ENCODE results near the gene GALNT1.

Gene GALNT1

GRCh38 chr18:35672897-35673296 lies 91.4 kb downstream of the GALNT1 start:
- no peak for DNase-seq (ENCODE audit: low read depth in 2 of 2)

- DNase-seq (ENCODE audit: low read depth in 2 of 2): no peak
Observed at GRCh38 chr18:35673682-35674081, 92.1 kb downstream of the GALNT1 start.

GRCh38 chr18:35680139-35680551 lies 98.6 kb downstream of the GALNT1 start:
- no peak for DNase-seq (ENCODE audit: low read depth in 2 of 2)

GRCh38 chr18:35682281-35682867 lies 100.8 kb downstream of the GALNT1 start:
- DNase-seq (ENCODE audit: low read depth in 2 of 2): no peak

GRCh38 chr18:35683021-35683420 lies 101.5 kb downstream of the GALNT1 start:
- DNase-seq (ENCODE audit: low read depth in 2 of 2): no peak

GRCh38 chr18:35688757-35689156 lies 107.2 kb downstream of the GALNT1 start:
- DNase-seq (ENCODE audit: low read depth in 2 of 2): no peak

GRCh38 chr18:35689728-35690127 lies 108.2 kb downstream of the GALNT1 start:
- no peak for DNase-seq (ENCODE audit: low read depth in 2 of 2)

GRCh38 chr18:35691625-35692024 lies 110.1 kb downstream of the GALNT1 start:
- DNase-seq (ENCODE audit: low read depth in 2 of 2): no peak

- DNase-seq (ENCODE audit: low read depth in 2 of 2): no peak
Observed at GRCh38 chr18:35692866-35693265, 111.3 kb downstream of the GALNT1 start.

- no peak for DNase-seq (ENCODE audit: low read depth in 2 of 2)
Observed at GRCh38 chr18:35693829-35694228, 112.3 kb downstream of the GALNT1 start.

GRCh38 chr18:35694808-35695207 lies 113.3 kb downstream of the GALNT1 start:
- no peak for DNase-seq (ENCODE audit: low read depth in 2 of 2)

- no peak for DNase-seq (ENCODE audit: low read depth in 2 of 2)
Observed at GRCh38 chr18:35695384-35695783, 113.8 kb downstream of the GALNT1 start.

GRCh38 chr18:35695803-35696202 lies 114.3 kb downstream of the GALNT1 start:
- DNase-seq (ENCODE audit: low read depth in 2 of 2): no peak

- DNase-seq (ENCODE audit: low read depth in 2 of 2): no peak
Observed at GRCh38 chr18:35696307-35696706, 114.8 kb downstream of the GALNT1 start.

- DNase-seq (ENCODE audit: low read depth in 2 of 2): no peak
Observed at GRCh38 chr18:35697869-35698268, 116.3 kb downstream of the GALNT1 start.

- DNase-seq (ENCODE audit: low read depth in 2 of 2): no peak
Observed at GRCh38 chr18:35703043-35703688, 121.6 kb downstream of the GALNT1 start.

GRCh38 chr18:35705988-35706387 lies 124.4 kb downstream of the GALNT1 start:
- no peak for DNase-seq (ENCODE audit: low read depth in 2 of 2)

GRCh38 chr18:35707247-35707646 lies 125.7 kb downstream of the GALNT1 start:
- no peak for DNase-seq (ENCODE audit: low read depth in 2 of 2)

- no peak for DNase-seq (ENCODE audit: low read depth in 2 of 2)
Observed at GRCh38 chr18:35707674-35708073, 126.1 kb downstream of the GALNT1 start.

GRCh38 chr18:35710581-35710980 lies 129.0 kb downstream of the GALNT1 start:
- no peak for DNase-seq (ENCODE audit: low read depth in 2 of 2)

- DNase-seq (ENCODE audit: low read depth in 2 of 2): no peak
Observed at GRCh38 chr18:35711227-35711626, 129.7 kb downstream of the GALNT1 start.

- no peak for DNase-seq (ENCODE audit: low read depth in 2 of 2)
Observed at GRCh38 chr18:35713545-35713944, 132.0 kb downstream of the GALNT1 start.

- DNase-seq (ENCODE audit: low read depth in 2 of 2): no peak
Observed at GRCh38 chr18:35714539-35714938, 133.0 kb downstream of the GALNT1 start.

GRCh38 chr18:35715139-35715538 lies 133.6 kb downstream of the GALNT1 start:
- no peak for DNase-seq (ENCODE audit: low read depth in 2 of 2)

All from activated CD8-positive, alpha-beta memory T cell treated with anti-CD3 and anti-CD28 coated beads for 4 hours (primary cell).